Heart right ventricle (tissue), 16 donors: ENCODE measurements around the gene CSRP2. TPM values are rescaled to one million over a fixed set of nuclear protein-coding genes. Genes with fewer than 3 reads are reported as not detected.

Source experiments
- ATAC-seq, 8 donors: fragments of 200-7000 bp; cut with Tn5 transposase; one replicate each; pipeline ENCODE4 v1.9.1; 2020; ENCODE audit warnings: mild to moderate bottlenecking in 8 of 8, moderate library complexity in 8 of 8, moderate number of reproducible peaks in 1 of 8
- DNase-seq, 2 donors: peaks; one replicate each; pipeline ENCODE4 v3.0.0-alpha.2; 2020
- H3K27ac ChIP-seq, 10 donors: fragments of 200-600 bp; sonication (generic) in 2 of 10; one replicate each; pipeline versions ENCODE4 v1.5.0 to v1.8.0; 2020 to 2022; ENCODE audit warnings: mild to moderate bottlenecking in 3 of 10
- H3K27me3 ChIP-seq, 7 donors: fragments of 200-600 bp; one replicate each; pipeline ENCODE4 v1.8.0; 2021 to 2022; ENCODE audit warnings: mild to moderate bottlenecking in 2 of 7
- H3K36me3 ChIP-seq, 9 donors: fragments of 200-600 bp; sonication (generic) in 1 of 9; one replicate each; pipeline versions ENCODE4 v1.5.0 to v1.8.0; 2020 to 2022; ENCODE audit warnings: mild to moderate bottlenecking in 2 of 9
- H3K4me1 ChIP-seq, 9 donors: fragments of 200-600 bp; sonication (generic) in 1 of 9; one replicate each; pipeline versions ENCODE4 v1.5.0 to v1.8.0; 2020 to 2022; ENCODE audit warnings: mild to moderate bottlenecking in 4 of 9
- H3K4me3 ChIP-seq, 10 donors: fragments of 200-600 bp; sonication (generic) in 2 of 10; one replicate each; pipeline versions ENCODE4 v1.5.0 to v1.8.0; 2020 to 2022; ENCODE audit warnings: mild to moderate bottlenecking in 7 of 10, moderate library complexity in 2 of 10
- H3K9me3 ChIP-seq, 11 donors: fragments of 200-600 bp in 10 of 11; sonication (generic) in 2 of 11; one replicate each; pipeline versions ENCODE4 v1.5.0 to v1.8.0; 2013 to 2022; ENCODE audit warnings: mild to moderate bottlenecking in 2 of 11, control low read depth in 1 of 11, moderate library complexity in 1 of 11
- WGBS, 2 donors: extraction: QIAGEN DNeasy Blood & Tissue Kit; methylation state at CpG; one replicate each; pipeline ENCODE4 v1.1.7; 2013; ENCODE audit warnings: inconsistent platforms in 1 of 2; 5-methylcytosine and 5-hydroxymethylcytosine counted together
- intact Hi-C, 10 donors: fragments of 100-400 bp; cut with DNase I; formaldehyde crosslinking; loops; one replicate each; pipeline versions ENCODE4 v1.11.1 to v1.14.2; 2022
- polyA plus RNA-seq, 2 donors: library from polyadenylated mRNA; stranded (reverse); fragments of 200-250 nt; gene quantifications; one replicate each; pipeline ENCODE4 v1.2.3, GENCODE V29; 2013
- total RNA-seq, 10 donors: library from RNA; stranded (reverse); fragmentation: NEBNext Ultra II Directional in 3 of 10; extraction: Animal tissue kit (Norgen Biotek cat#: 25700) in 3 of 10; gene quantifications; one replicate each; pipeline versions ENCODE4 v1.2.1 to v1.2.4, GENCODE V29; 2021 to 2023
- TF ChIP-seq, protein P1 (sequence below), 9 donors: fragments of 200-600 bp; sonication (generic) in 2 of 9; IDR thresholded peaks; one replicate each; pipeline versions ENCODE4 v1.5.0 to v1.8.0; 2021 to 2022; ENCODE audit warnings: antibody characterized with exemption in 9 of 9, mild to moderate bottlenecking in 5 of 9, moderate library complexity in 1 of 9
- donor health status: Arrhythmogenic right ventricular cardiomyopathy.
- donor health status: ischemic (EF 13 %, LVEDD 7.1; RV severe dilation, severe dysfunction).
- donor health status: healthy with polysubstance abuse.
- donor health status: DM: no; HTN: yes; CAD: no.
- donor health status: DM: no; HTN: no; CAD: no.
- donor health status: ischemic (EF 25% LVEDD 6.9; RV normal size, moderate dysfunction).
- donor health status: ischemic (EF 25% LVEDD 5.7; RV mildly dilated, moderate dysfunction).
- donor health status: healthy.
- donor health status: DM: yes; HTN: yes; CAD: no.
- donor health status: Ischemic cardiomyopathy.
- donor health status: ischemic (EF 35%, LVEDD 5.7; RV mildly dilated, moderate dysfunction).
- donor health status: nonischemic (EF 11% LVEDD 7.7; RV severe dilation, severe dysfunction).
- donor health status: DM: yes; HTN: yes; CAD: no.
- donor health status: PGD.
- donor health status: ischemic (EF 29% LVEDD 5.4; RV normal size, mild dysfunction).
- donor health status: nonischemic (EF 23%, LVEDD 6.1; RV moderate dilation, normal function).

Gene CSRP2
- total and polyA plus RNA-seq, 12 donors = 9.7 to 46.3 (median 21.8) TPM

- peaks cover 0 to 30% (median 22%) of the 10 kb centered on the region in 9 donors for H3K4me1 ChIP-seq
- H3K27ac ChIP-seq = no peak overlapping the region
- peaks cover 0 to 14% (median 0%) of the 10 kb centered on the region in 11 donors for H3K9me3 ChIP-seq
- TF ChIP-seq, protein P1, sequence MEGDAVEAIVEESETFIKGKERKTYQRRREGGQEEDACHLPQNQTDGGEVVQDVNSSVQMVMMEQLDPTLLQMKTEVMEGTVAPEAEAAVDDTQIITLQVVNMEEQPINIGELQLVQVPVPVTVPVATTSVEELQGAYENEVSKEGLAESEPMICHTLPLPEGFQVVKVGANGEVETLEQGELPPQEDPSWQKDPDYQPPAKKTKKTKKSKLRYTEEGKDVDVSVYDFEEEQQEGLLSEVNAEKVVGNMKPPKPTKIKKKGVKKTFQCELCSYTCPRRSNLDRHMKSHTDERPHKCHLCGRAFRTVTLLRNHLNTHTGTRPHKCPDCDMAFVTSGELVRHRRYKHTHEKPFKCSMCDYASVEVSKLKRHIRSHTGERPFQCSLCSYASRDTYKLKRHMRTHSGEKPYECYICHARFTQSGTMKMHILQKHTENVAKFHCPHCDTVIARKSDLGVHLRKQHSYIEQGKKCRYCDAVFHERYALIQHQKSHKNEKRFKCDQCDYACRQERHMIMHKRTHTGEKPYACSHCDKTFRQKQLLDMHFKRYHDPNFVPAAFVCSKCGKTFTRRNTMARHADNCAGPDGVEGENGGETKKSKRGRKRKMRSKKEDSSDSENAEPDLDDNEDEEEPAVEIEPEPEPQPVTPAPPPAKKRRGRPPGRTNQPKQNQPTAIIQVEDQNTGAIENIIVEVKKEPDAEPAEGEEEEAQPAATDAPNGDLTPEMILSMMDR (IDR thresholded peaks at IDR 0.05) = no peak
- ATAC-seq = no peak
- H3K27me3 ChIP-seq = peaks cover 0 to 28% (median 0%) of the 10 kb centered on the region in 7 donors
- no peaks in the 10 kb centered on the region for H3K36me3 ChIP-seq
- intact Hi-C loops = loop anchor here in 1 of 10 donors (5.0 kb wide), 1 partner anchor 40 kb away; no protein-coding TSS in a partner anchor
- H3K4me3 ChIP-seq = no peak overlapping the region
- 89 to 95% methylated on average over 1 of the region's 1 CpG for WGBS, 2 donors
- no peak for DNase-seq
These were observed 3.5 kb upstream of the CSRP2 start for GRCh38 chr12:76882367-76882766.

GRCh38 chr12:76881142-76881541 lies 2.3 kb upstream of the CSRP2 start:
- no peaks in the 10 kb centered on the region for H3K36me3 ChIP-seq
- H3K4me1 ChIP-seq = peaks cover 0 to 39% (median 23%) of the 10 kb centered on the region in 9 donors
- no peak overlapping the region for H3K4me3 ChIP-seq
- no peak for DNase-seq
- no peak for ATAC-seq
- intact Hi-C loops = loop anchor here in 1 of 10 donors (5.0 kb wide), 1 partner anchor 41 kb away; no protein-coding TSS in a partner anchor
- peaks cover 0 to 40% (median 0%) of the 10 kb centered on the region in 7 donors for H3K27me3 ChIP-seq
- TF ChIP-seq, protein P1 (IDR thresholded peaks at IDR 0.05) = no peak
- H3K27ac ChIP-seq = no peak overlapping the region
- peaks cover 0 to 14% (median 0%) of the 10 kb centered on the region in 11 donors for H3K9me3 ChIP-seq

- ATAC-seq = no peak
- DNase-seq = no peak
- Histone ChIP-seq H3K9me3 (peaks cover 0 to 14% (median 0%) of the 10 kb centered on the region in 11 donors), H3K27me3 (peaks cover 0 to 40% (median 0%) of the 10 kb centered on the region in 7 donors), H3K36me3 (no peaks in the 10 kb centered on the region), H3K4me3 (no peak overlapping the region), H3K27ac (peak overlapping the region in 4 of 10 donors; percentile 13 to 95 (median 92)), H3K4me1 (peaks cover 0 to 39% (median 23%) of the 10 kb centered on the region in 9 donors)
- TF ChIP-seq, protein P1 (IDR thresholded peaks at IDR 0.05) = no peak
- 74 to 76% methylated on average over 7 of the region's 7 CpGs for WGBS, 2 donors
- intact Hi-C loops = loop anchor here in 1 of 10 donors (5.0 kb wide), 1 partner anchor 42 kb away; no protein-coding TSS in a partner anchor
These were observed 1.8 kb upstream of the CSRP2 start for GRCh38 chr12:76880519-76881023.

GRCh38 chr12:76879710-76880518 lies 1.1 kb upstream of the CSRP2 start:
- Histone ChIP-seq H3K27ac (peak overlapping the region; percentile 83 to 96 (median 92)), H3K4me3 (peak overlapping the region; percentile 62 to 89 (median 78)), H3K27me3 (peaks cover 0 to 40% (median 0%) of the 10 kb centered on the region in 7 donors), H3K9me3 (peaks cover 0 to 14% (median 0%) of the 10 kb centered on the region in 11 donors), H3K4me1 (peaks cover 0 to 39% (median 23%) of the 10 kb centered on the region in 9 donors), H3K36me3 (no peaks in the 10 kb centered on the region)
- intact Hi-C loops = loop anchor here in 1 of 10 donors (5.0 kb wide), 2 partner anchors 42 to 132 kb away; no protein-coding TSS in a partner anchor
- 30 to 31% methylated on average over 13 of the region's 13 CpGs for WGBS, 2 donors
- DNase-seq = peak in 1 of 2 donors; percentile 16
- peak in 1 of 8 donors; percentile 18 for ATAC-seq
- TF ChIP-seq, protein P1 (IDR thresholded peaks at IDR 0.05) = no peak
